A549 (cell line): ENCODE data around the gene DDX60.

Experiments used
- BHLHE40 ChIP-seq: IDR thresholded peaks from 2 replicates; pipeline ENCODE4 v1.6.1; 2012; ENCODE audit warnings: low read depth, low read length, inconsistent platforms
- CEBPB ChIP-seq, 2 experiments: fragments of >200 bp in 1 of 2; sonication (Bioruptor Twin) in 1 of 2; formaldehyde crosslinking in 1 of 2; IDR thresholded peaks; 2 replicates each; pipeline ENCODE4 v1.6.1; 2012 to 2016
- EP300 ChIP-seq, 2 experiments: fragments of >200 bp; sonication (Bioruptor Twin); formaldehyde crosslinking; IDR thresholded peaks; 2 replicates in 1 of 2; 3 replicates in 1 of 2; pipeline ENCODE4 v1.6.1; 2016 to 2017
- HDAC2 ChIP-seq: fragments of 200-600 bp; sonication (generic); IDR thresholded peaks from 2 replicates; pipeline ENCODE4 v1.6.1; 2016
- MYC ChIP-seq: IDR thresholded peaks from 2 replicates; pipeline ENCODE4 v1.6.1; 2012; ENCODE audit warnings: mild to moderate bottlenecking, inconsistent platforms, low read length, improper control_type of control experiment, borderline replicate concordance
- POLR2A ChIP-seq: IDR thresholded peaks from 2 replicates; pipeline ENCODE4 v1.6.1; 2012; ENCODE audit warnings: mild to moderate bottlenecking, low read length
- TF ChIP-seq, protein P1 (sequence below): fragments of 200-600 bp; sonication (generic); IDR thresholded peaks from 2 replicates; pipeline ENCODE4 v1.6.1; 2016; ENCODE audit warnings: antibody characterized with exemption, mild to moderate bottlenecking, moderate library complexity
- TF ChIP-seq, protein P2 (sequence below): fragments of >200 bp; sonication (Bioruptor Twin); formaldehyde crosslinking; IDR thresholded peaks from 3 replicates; pipeline ENCODE4 v1.5.1; 2016

DNA sequence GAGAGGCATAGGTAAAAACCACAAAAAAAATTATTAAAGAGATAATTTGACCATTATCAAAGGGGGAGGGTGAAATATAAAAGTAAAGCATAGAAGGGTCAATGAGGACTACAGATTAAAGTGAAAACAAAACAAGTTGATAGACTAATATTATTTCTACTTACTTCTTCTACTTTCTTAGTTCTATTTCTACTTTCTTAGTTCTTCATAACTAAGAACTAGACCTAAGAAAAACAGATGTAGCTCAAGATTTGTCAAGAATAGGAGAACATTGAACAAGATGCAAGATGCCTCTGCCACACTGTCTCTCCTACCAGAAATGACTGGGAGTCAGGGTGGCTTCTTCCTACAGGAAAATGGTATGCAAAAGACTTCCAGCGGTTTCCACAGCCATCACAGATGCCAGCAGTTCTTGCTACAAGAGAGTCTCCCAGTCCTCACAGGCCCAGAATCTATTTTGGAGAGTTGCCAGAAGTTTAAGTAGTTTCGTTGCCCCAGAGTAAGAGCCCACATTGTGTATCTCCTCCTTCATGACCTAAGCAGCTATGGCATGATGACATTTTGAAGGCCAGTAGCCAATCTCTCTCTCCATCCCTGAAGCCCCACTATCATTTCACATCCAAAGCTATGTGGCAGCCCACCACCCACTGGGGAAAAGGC, 42.9 kb upstream of the DDX60 start:
- no peak for TF ChIP-seq MYC
- no peak for TF ChIP-seq HDAC2
- TF ChIP-seq, protein P1, sequence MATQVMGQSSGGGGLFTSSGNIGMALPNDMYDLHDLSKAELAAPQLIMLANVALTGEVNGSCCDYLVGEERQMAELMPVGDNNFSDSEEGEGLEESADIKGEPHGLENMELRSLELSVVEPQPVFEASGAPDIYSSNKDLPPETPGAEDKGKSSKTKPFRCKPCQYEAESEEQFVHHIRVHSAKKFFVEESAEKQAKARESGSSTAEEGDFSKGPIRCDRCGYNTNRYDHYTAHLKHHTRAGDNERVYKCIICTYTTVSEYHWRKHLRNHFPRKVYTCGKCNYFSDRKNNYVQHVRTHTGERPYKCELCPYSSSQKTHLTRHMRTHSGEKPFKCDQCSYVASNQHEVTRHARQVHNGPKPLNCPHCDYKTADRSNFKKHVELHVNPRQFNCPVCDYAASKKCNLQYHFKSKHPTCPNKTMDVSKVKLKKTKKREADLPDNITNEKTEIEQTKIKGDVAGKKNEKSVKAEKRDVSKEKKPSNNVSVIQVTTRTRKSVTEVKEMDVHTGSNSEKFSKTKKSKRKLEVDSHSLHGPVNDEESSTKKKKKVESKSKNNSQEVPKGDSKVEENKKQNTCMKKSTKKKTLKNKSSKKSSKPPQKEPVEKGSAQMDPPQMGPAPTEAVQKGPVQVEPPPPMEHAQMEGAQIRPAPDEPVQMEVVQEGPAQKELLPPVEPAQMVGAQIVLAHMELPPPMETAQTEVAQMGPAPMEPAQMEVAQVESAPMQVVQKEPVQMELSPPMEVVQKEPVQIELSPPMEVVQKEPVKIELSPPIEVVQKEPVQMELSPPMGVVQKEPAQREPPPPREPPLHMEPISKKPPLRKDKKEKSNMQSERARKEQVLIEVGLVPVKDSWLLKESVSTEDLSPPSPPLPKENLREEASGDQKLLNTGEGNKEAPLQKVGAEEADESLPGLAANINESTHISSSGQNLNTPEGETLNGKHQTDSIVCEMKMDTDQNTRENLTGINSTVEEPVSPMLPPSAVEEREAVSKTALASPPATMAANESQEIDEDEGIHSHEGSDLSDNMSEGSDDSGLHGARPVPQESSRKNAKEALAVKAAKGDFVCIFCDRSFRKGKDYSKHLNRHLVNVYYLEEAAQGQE: no peak
- TF ChIP-seq CEBPB (IDR thresholded peaks at IDR 0.05): no peak
- TF ChIP-seq POLR2A: no peak
- TF ChIP-seq EP300 (IDR thresholded peaks at IDR 0.05): no peak
- TF ChIP-seq, protein P2, sequence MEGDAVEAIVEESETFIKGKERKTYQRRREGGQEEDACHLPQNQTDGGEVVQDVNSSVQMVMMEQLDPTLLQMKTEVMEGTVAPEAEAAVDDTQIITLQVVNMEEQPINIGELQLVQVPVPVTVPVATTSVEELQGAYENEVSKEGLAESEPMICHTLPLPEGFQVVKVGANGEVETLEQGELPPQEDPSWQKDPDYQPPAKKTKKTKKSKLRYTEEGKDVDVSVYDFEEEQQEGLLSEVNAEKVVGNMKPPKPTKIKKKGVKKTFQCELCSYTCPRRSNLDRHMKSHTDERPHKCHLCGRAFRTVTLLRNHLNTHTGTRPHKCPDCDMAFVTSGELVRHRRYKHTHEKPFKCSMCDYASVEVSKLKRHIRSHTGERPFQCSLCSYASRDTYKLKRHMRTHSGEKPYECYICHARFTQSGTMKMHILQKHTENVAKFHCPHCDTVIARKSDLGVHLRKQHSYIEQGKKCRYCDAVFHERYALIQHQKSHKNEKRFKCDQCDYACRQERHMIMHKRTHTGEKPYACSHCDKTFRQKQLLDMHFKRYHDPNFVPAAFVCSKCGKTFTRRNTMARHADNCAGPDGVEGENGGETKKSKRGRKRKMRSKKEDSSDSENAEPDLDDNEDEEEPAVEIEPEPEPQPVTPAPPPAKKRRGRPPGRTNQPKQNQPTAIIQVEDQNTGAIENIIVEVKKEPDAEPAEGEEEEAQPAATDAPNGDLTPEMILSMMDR: no peak
- TF ChIP-seq BHLHE40: no peak
